ENCODE measurements around the gene CDIP1. TPM values are rescaled to one million over a fixed set of nuclear protein-coding genes. Genes with fewer than 3 reads are reported as not detected.

CDIP1 gene
- total RNA-seq, 4 donors from 2014 or later, result 23.8 to 34.2 (median 25.4) TPM

GRCh38 chr16:4537376-4538343 is 913 bp downstream of the CDIP1 start:
- peak; percentile 46 to 54 for ATAC-seq
- intact Hi-C loops (cut with DNase I; ENCODE audit: low total_unique reads) (loop anchor here (1.0 to 2.0 kb wide), 3 partner anchors 79 to 229 kb away; partner anchors contain the start of genes MGRN1 and ZNF500), in situ Hi-C loops (cut with MboI; ENCODE audit: low sequenced_read_pairs in 4 of 4) (no loop called here)
- Histone ChIP-seq H3K36me3 (no peaks in the 10 kb centered on the region), H3K4me1 (peaks cover 31 to 35% of the 10 kb centered on the region in 2 donors), H3K9me3 (no peaks in the 10 kb centered on the region), H3K27ac (peak overlapping the region; percentile 85 to 98 (median 93)), H3K4me3 (peak overlapping the region; percentile 67 to 90 (median 71)), H3K27me3 (no peaks in the 10 kb centered on the region)
- no peak for TF ChIP-seq CTCF (IDR thresholded peaks at IDR 0.05 in 4 of 5, conservative IDR thresholded peaks at IDR 0.05 in 1 of 5)
- no peak for TF ChIP-seq POLR2A (IDR thresholded peaks at IDR 0.05)
- DNase-seq, result no peak

- H3K27ac ChIP-seq, result peak overlapping the region; percentile 85 to 98 (median 93)
- no peaks in the 10 kb centered on the region for H3K9me3 ChIP-seq
- DNase-seq (no peak), ATAC-seq (no peak)
- H3K27me3 ChIP-seq, result no peaks in the 10 kb centered on the region
- in situ Hi-C loops (cut with MboI; ENCODE audit: low sequenced_read_pairs in 4 of 4), result no loop called here
- intact Hi-C loops (cut with DNase I; ENCODE audit: low total_unique reads), result no loop called here
- H3K4me1 ChIP-seq, result peaks cover 31 to 35% of the 10 kb centered on the region in 2 donors
- H3K36me3 ChIP-seq, result no peaks in the 10 kb centered on the region
- no peak overlapping the region for H3K4me3 ChIP-seq
- TF ChIP-seq POLR2A (IDR thresholded peaks at IDR 0.05) (no peak), CTCF (IDR thresholded peaks at IDR 0.05 in 4 of 5, conservative IDR thresholded peaks at IDR 0.05 in 1 of 5) (no peak)
Observed at GRCh38 chr16:4536391-4537106, 2.0 kb downstream of the CDIP1 start.

GRCh38 chr16:4535627-4536108 is 2.9 kb downstream of the CDIP1 start:
- Histone ChIP-seq H3K4me1 (peaks cover 31 to 35% of the 10 kb centered on the region in 2 donors), H3K27me3 (no peaks in the 10 kb centered on the region), H3K9me3 (no peaks in the 10 kb centered on the region), H3K4me3 (no peak overlapping the region), H3K36me3 (no peaks in the 10 kb centered on the region), H3K27ac (peak overlapping the region in 3 of 4 donors; percentile 90 to 98 (median 96))
- DNase-seq, result no peak
- intact Hi-C loops (cut with DNase I; ENCODE audit: low total_unique reads), result no loop called here
- TF ChIP-seq POLR2A (IDR thresholded peaks at IDR 0.05), result no peak
- no peak for TF ChIP-seq CTCF (IDR thresholded peaks at IDR 0.05 in 4 of 5, conservative IDR thresholded peaks at IDR 0.05 in 1 of 5)
- in situ Hi-C loops (cut with MboI; ENCODE audit: low sequenced_read_pairs in 4 of 4), result no loop called here
- no peak for ATAC-seq

- intact Hi-C loops (cut with DNase I; ENCODE audit: low total_unique reads) (no loop called here), in situ Hi-C loops (cut with MboI; ENCODE audit: low sequenced_read_pairs in 4 of 4) (no loop called here)
- H3K36me3 ChIP-seq, result no peaks in the 10 kb centered on the region
- no peaks in the 10 kb centered on the region for H3K9me3 ChIP-seq
- no peaks in the 10 kb centered on the region for H3K27me3 ChIP-seq
- peaks cover 38 to 43% of the 10 kb centered on the region in 2 donors for H3K4me1 ChIP-seq
- no peak for ATAC-seq
- TF ChIP-seq CTCF (IDR thresholded peaks at IDR 0.05 in 4 of 5, conservative IDR thresholded peaks at IDR 0.05 in 1 of 5) (no peak), POLR2A (IDR thresholded peaks at IDR 0.05) (no peak)
- DNase-seq, result no peak
- peak overlapping the region; percentile 36 to 98 (median 74) for H3K27ac ChIP-seq
- no peak overlapping the region for H3K4me3 ChIP-seq
Observed at GRCh38 chr16:4534151-4534790, 4.3 kb downstream of the CDIP1 start.
